Keratinocyte (primary cell): ENCODE measurements around the gene PDZD2. TPM values are rescaled to one million over a fixed set of nuclear protein-coding genes. Genes with fewer than 3 reads are reported as not detected.

Experiments used
- DNase-seq: peaks from one replicate; pipeline ENCODE4 v3.0.0-alpha.2; 2011; ENCODE audit warnings: low read depth, missing footprints, low spot score
- FAIRE-seq: peaks from 2 replicates; lab custom pipeline; 2011; peaks lifted over from hg19 to GRCh38; lab: Jason Lieb, UNC
- H2AFZ ChIP-seq: 2 replicates; pipeline ENCODE4 v1.6.0; 2012; ENCODE audit warnings: low read length, control low read depth, inconsistent platforms; ENCODE audit not compliant: control insufficient read depth
- H3K27ac ChIP-seq: 2 replicates; pipeline ENCODE4 v1.5.1; 2011; ENCODE audit warnings: low read length; ENCODE audit not compliant: control insufficient read depth, insufficient read depth
- H3K27me3 ChIP-seq: 3 replicates; pipeline ENCODE4 v1.6.0; 2011; ENCODE audit warnings: low read length; ENCODE audit not compliant: control insufficient read depth, insufficient read depth; ENCODE audit errors: extremely low read depth
- H3K36me3 ChIP-seq, 2 experiments: 2 replicates in 1 of 2; 3 replicates in 1 of 2; pipeline ENCODE4 v1.5.1; 2011; ENCODE audit warnings: low read length in 2 of 2, mild to moderate bottlenecking in 1 of 2; ENCODE audit not compliant: control insufficient read depth in 2 of 2, insufficient read depth in 2 of 2; ENCODE audit errors: extremely low read depth in 1 of 2
- H3K4me1 ChIP-seq: 3 replicates; pipeline ENCODE4 v1.5.1; 2011; ENCODE audit warnings: low read length; ENCODE audit not compliant: control insufficient read depth, insufficient read depth; ENCODE audit errors: extremely low read depth
- H3K4me2 ChIP-seq: 3 replicates; pipeline ENCODE4 v1.6.0; 2011; ENCODE audit warnings: low read depth, low read length; ENCODE audit not compliant: control insufficient read depth, insufficient read depth; ENCODE audit errors: extremely low read depth
- H3K4me3 ChIP-seq, 3 experiments: fragments of 200-600 bp in 1 of 3; sonication (generic) in 1 of 3; 2 replicates in 2 of 3; 3 replicates in 1 of 3; pipeline ENCODE4 v1.5.1; 2011 to 2016; ENCODE audit warnings: low read length in 3 of 3, mild to moderate bottlenecking in 3 of 3, control low read depth in 2 of 3, inconsistent platforms in 1 of 3, low read depth in 1 of 3, mixed read lengths in 1 of 3, mixed run types in 1 of 3, moderate library complexity in 1 of 3; ENCODE audit not compliant: control insufficient read depth in 2 of 3, insufficient read depth in 2 of 3; ENCODE audit errors: extremely low read depth in 1 of 3
- H3K79me2 ChIP-seq: 2 replicates; pipeline ENCODE4 v1.6.0; 2012; ENCODE audit warnings: low read length; ENCODE audit not compliant: control insufficient read depth, insufficient read depth
- H3K9ac ChIP-seq: 3 replicates; pipeline ENCODE4 v1.6.0; 2011; ENCODE audit warnings: low read length; ENCODE audit not compliant: control insufficient read depth, insufficient read depth; ENCODE audit errors: extremely low read depth
- H3K9me1 ChIP-seq: 3 replicates; pipeline ENCODE4 v1.6.0; 2011; ENCODE audit warnings: low read length; ENCODE audit not compliant: control insufficient read depth, insufficient read depth; ENCODE audit errors: extremely low read depth
- H3K9me3 ChIP-seq: 2 replicates; pipeline ENCODE4 v1.5.1; 2012; ENCODE audit warnings: low read depth, low read length; ENCODE audit not compliant: control insufficient read depth
- H4K20me1 ChIP-seq: 3 replicates; pipeline ENCODE4 v1.6.0; 2011; ENCODE audit warnings: low read length; ENCODE audit not compliant: control insufficient read depth, insufficient read depth; ENCODE audit errors: extremely low read depth
- CTCF ChIP-seq, 3 experiments: IDR thresholded peaks in 1 of 3; conservative IDR thresholded peaks in 1 of 3; optimal IDR thresholded peaks in 1 of 3; 2 replicates in 2 of 3; 3 replicates in 1 of 3; pipeline versions ENCODE3 to v1.5.1; 2011; ENCODE audit warnings: low read length in 3 of 3, mild to moderate bottlenecking in 3 of 3, moderate library complexity in 2 of 3, control low read depth in 1 of 3, inconsistent platforms in 1 of 3; ENCODE audit not compliant: insufficient read depth in 2 of 3; ENCODE audit errors: extremely low read depth in 1 of 3
- EZH2 ChIP-seq: IDR thresholded peaks from one replicate; pipeline ENCODE4 v1.6.1; 2012; ENCODE audit warnings: inconsistent platforms, mild to moderate bottlenecking, low read length, moderate library complexity
- dilution Hi-C: fragments of 300-500 bp; cut with MboI; formaldehyde crosslinking; loops from one replicate; pipeline ENCODE4 v1.7.0; 2020; ENCODE audit warnings: low sequenced_read_pairs; ENCODE audit not compliant: extremely low pct_ligation_motif_present
- polyA plus RNA-seq, 5 experiments: library from polyadenylated mRNA; depleted of rRNA in 3 of 5; stranded (reverse) in 3 of 5; stranded (forward) in 1 of 5; unstranded in 1 of 5; fragments of >200 nt; gene quantifications; 1 replicate in 1 of 5; 2 replicates in 3 of 5; 3 replicates in 1 of 5; pipeline versions ENCODE4 v1.2.1 to v1.2.3, GENCODE V29; 2011 to 2012; ENCODE audit warnings: missing spikeins in 2 of 5, low read depth in 1 of 5, low replicate concordance in 1 of 5

The PDZD2 gene
- polyA plus RNA-seq, 1 donor (not counting 4 experiments of a cell fraction or from before 2014, with no cell fraction given), result 7.3 TPM

- TF ChIP-seq CTCF (optimal IDR thresholded peaks at IDR 0.05 in 1 of 3, IDR thresholded peaks at IDR 0.05 in 1 of 3, conservative IDR thresholded peaks at IDR 0.05 in 1 of 3; ENCODE audit: extremely low read depth in 1 of 3, insufficient read depth in 2 of 3, low read length in 3 of 3), result no peak
- no peak for TF ChIP-seq EZH2
- no peak overlapping the region for H3K4me3 ChIP-seq
- dilution Hi-C loops, result no loop called here
Observed at GRCh38 chr5:31807789-31808540, 169.0 kb downstream of the PDZD2 start.

GRCh38 chr5:31809050-31809870, 170.3 kb downstream of the PDZD2 start:
- FAIRE-seq (peak; percentile 39), DNase-seq (no peak)
- Histone ChIP-seq H3K79me2 (no peaks in the 10 kb centered on the region), H3K4me2 (no peak overlapping the region), H3K27me3 (peaks cover 4% of the 10 kb centered on the region), H3K9me1 (no peaks in the 10 kb centered on the region), H3K27ac (no peak overlapping the region), H3K4me3 (no peak overlapping the region), H3K4me1 (peaks cover 7% of the 10 kb centered on the region), H3K36me3 (no peaks in the 10 kb centered on the region), H2AFZ (no peak overlapping the region), H4K20me1 (no peaks in the 10 kb centered on the region), H3K9me3 (no peaks in the 10 kb centered on the region), H3K9ac (no peak overlapping the region)
- TF ChIP-seq CTCF (optimal IDR thresholded peaks at IDR 0.05 in 1 of 3, IDR thresholded peaks at IDR 0.05 in 1 of 3, conservative IDR thresholded peaks at IDR 0.05 in 1 of 3; ENCODE audit: extremely low read depth in 1 of 3, insufficient read depth in 2 of 3, low read length in 3 of 3) (peak; percentile 81 to 85 (median 84)), EZH2 (no peak)
- dilution Hi-C loops, result no loop called here

More at GRCh38 chr5:31807789-31808540, 169.0 kb downstream of the PDZD2 start:
- peak; percentile 20 for FAIRE-seq
- Histone ChIP-seq H3K36me3 (no peaks in the 10 kb centered on the region), H3K27me3 (peaks cover 4% of the 10 kb centered on the region), H2AFZ (no peak overlapping the region), H4K20me1 (no peaks in the 10 kb centered on the region), H3K4me1 (peaks cover 7% of the 10 kb centered on the region), H3K9ac (no peak overlapping the region), H3K79me2 (no peaks in the 10 kb centered on the region), H3K9me1 (no peaks in the 10 kb centered on the region), H3K9me3 (no peaks in the 10 kb centered on the region), H3K4me2 (no peak overlapping the region), H3K27ac (no peak overlapping the region)
- no peak for DNase-seq
